AG04449 (cell line): Measurements from ENCODE around the gene SCIMP.

Experiments
- CTCF ChIA-PET: fragments of 350-600 bp; formaldehyde crosslinking; extraction: SDS; loops from one replicate; lab custom pipeline; 2021; ENCODE audit warnings: antibody characterized with exemption; lab: Yijun Ruan, JAX
- POLR2A ChIA-PET: fragments of 400-600, 350-600 bp; formaldehyde crosslinking; extraction: SDS; loops from one replicate; lab custom pipeline; 2020; ENCODE audit warnings: antibody characterized with exemption, inconsistent platforms; lab: Yijun Ruan, JAX
- DNase-seq: peaks from one replicate; pipeline ENCODE4 v3.0.0-alpha.2; 2010; ENCODE audit warnings: low read depth, low spot score
- H3K4me3 ChIP-seq: 2 replicates; pipeline ENCODE4 v1.5.1; 2011; ENCODE audit warnings: low read depth, mild to moderate bottlenecking, control low read depth, low read length
- TF ChIP-seq, protein P1 (sequence below): IDR thresholded peaks from one replicate; pipeline ENCODE4 v1.5.1; 2011; ENCODE audit warnings: mild to moderate bottlenecking, moderate library complexity, low read length, control low read depth, inconsistent platforms; ENCODE audit not compliant: insufficient read depth; ENCODE audit errors: missing control alignments

The SCIMP gene

GRCh38 chr17:5254903-5255521, 20.4 kb upstream of the SCIMP start:
- CTCF ChIA-PET, result interaction anchor here (0.6 to 3.1 kb wide), 5 partner anchors 14 to 185 kb away, joined by 3 to 22 read pairs (median 4); partner anchors contain the start of gene C1QBP
- no peak overlapping the region for H3K4me3 ChIP-seq
- TF ChIP-seq, protein P1, sequence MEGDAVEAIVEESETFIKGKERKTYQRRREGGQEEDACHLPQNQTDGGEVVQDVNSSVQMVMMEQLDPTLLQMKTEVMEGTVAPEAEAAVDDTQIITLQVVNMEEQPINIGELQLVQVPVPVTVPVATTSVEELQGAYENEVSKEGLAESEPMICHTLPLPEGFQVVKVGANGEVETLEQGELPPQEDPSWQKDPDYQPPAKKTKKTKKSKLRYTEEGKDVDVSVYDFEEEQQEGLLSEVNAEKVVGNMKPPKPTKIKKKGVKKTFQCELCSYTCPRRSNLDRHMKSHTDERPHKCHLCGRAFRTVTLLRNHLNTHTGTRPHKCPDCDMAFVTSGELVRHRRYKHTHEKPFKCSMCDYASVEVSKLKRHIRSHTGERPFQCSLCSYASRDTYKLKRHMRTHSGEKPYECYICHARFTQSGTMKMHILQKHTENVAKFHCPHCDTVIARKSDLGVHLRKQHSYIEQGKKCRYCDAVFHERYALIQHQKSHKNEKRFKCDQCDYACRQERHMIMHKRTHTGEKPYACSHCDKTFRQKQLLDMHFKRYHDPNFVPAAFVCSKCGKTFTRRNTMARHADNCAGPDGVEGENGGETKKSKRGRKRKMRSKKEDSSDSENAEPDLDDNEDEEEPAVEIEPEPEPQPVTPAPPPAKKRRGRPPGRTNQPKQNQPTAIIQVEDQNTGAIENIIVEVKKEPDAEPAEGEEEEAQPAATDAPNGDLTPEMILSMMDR, result no peak
- DNase-seq, result no peak
- POLR2A ChIA-PET, result interaction anchor here (1.6 kb wide), 1 partner anchor 184 kb away, joined by 4 read pairs; the partner anchor contains the start of gene C1QBP

GRCh38 chr17:5254414-5254813, 19.8 kb upstream of the SCIMP start:
- DNase-seq, result no peak
- CTCF ChIA-PET, result interaction anchor here (0.6 to 3.1 kb wide), 6 partner anchors 15 to 1168 kb away, joined by 3 to 22 read pairs (median 4); partner anchors contain the start of gene C1QBP
- H3K4me3 ChIP-seq, result no peak overlapping the region
- TF ChIP-seq, protein P1, result no peak
- POLR2A ChIA-PET, result interaction anchor here (1.6 kb wide), 1 partner anchor 185 kb away, joined by 4 read pairs; the partner anchor contains the start of gene C1QBP

GRCh38 chr17:5249615-5250014, 15.0 kb upstream of the SCIMP start:
- TF ChIP-seq, protein P1, result peak; percentile 67
- DNase-seq, result peak; percentile 41
- POLR2A ChIA-PET, result no interaction called here
- CTCF ChIA-PET, result interaction anchor here (0.6 to 5.7 kb wide), 25 partner anchors 8 to 1186 kb away, joined by 3 to 126 read pairs (median 4); partner anchors contain the start of genes AIPL1, C1QBP, NUP88 and RPAIN
- no peak overlapping the region for H3K4me3 ChIP-seq

DNA sequence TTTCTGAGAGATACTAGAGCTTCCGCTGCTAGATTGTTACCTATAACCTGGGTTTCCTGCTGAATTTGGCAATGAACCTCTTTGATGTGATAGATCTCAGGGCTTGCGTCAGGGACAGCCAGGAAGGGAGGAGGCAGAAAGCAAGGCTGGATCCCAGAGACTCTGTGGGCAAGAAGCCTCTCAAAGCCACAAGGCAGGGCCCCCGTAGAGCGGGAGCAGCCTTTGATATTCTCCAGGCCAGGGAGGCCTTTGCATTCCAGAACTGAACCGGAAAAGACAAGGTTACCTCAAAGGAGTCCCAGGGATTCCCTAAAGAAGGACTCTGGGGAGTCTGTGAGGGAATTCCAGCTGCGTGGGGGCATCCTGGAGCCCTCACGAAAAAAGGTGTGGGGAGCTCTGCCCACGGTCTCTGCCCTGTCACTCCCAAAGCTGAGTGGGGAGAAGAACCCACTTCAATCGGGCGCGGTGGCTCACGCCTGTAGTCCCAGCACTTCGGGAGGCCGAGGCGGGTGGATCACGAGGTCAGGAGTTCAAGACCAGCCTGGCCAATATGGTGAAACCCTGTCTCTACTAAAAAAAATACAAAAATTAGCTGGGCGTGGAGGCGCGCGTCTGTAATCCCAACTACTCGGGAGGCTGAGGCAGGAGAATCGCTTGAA, 14.3 kb upstream of the SCIMP start:
- POLR2A ChIA-PET, result no interaction called here
- TF ChIP-seq, protein P1, result no peak
- no peak for DNase-seq
- H3K4me3 ChIP-seq, result no peak overlapping the region
- CTCF ChIA-PET, result interaction anchor here (1.1 to 5.7 kb wide), 12 partner anchors 9 to 1187 kb away, joined by 3 to 126 read pairs (median 4); partner anchors contain the start of gene C1QBP

GRCh38 chr17:5247621-5248020, 13.0 kb upstream of the SCIMP start:
- no peak for DNase-seq
- TF ChIP-seq, protein P1, result no peak
- CTCF ChIA-PET, result interaction anchor here (1.0 to 5.7 kb wide), 6 partner anchors 10 to 1188 kb away, joined by 3 to 126 read pairs (median 6); partner anchors contain the start of genes C1QBP and RABEP1
- POLR2A ChIA-PET, result interaction anchor here (0.7 kb wide), 1 partner anchor 191 kb away, joined by 3 read pairs; the partner anchor contains the start of gene C1QBP
- no peak overlapping the region for H3K4me3 ChIP-seq
